ENCODE measurements around the gene RAB11FIP3.

DNA sequence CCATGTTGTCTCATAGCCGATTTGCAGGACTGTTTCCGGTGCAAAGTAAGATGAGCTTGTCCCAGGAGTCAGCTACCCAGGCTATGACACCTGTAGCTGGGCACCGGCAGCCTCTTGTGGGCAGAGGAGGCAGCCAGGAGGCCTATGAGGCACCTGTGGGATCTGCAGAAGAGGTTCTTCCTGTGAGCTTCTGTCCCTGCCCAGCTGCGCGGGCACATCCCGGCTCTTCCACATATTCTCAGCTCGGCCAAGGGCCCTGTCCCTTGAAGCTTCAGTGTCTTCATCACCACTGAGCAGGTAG lies 80.7 kb downstream of the RAB11FIP3 start:
- TF ChIP-seq, protein P1, sequence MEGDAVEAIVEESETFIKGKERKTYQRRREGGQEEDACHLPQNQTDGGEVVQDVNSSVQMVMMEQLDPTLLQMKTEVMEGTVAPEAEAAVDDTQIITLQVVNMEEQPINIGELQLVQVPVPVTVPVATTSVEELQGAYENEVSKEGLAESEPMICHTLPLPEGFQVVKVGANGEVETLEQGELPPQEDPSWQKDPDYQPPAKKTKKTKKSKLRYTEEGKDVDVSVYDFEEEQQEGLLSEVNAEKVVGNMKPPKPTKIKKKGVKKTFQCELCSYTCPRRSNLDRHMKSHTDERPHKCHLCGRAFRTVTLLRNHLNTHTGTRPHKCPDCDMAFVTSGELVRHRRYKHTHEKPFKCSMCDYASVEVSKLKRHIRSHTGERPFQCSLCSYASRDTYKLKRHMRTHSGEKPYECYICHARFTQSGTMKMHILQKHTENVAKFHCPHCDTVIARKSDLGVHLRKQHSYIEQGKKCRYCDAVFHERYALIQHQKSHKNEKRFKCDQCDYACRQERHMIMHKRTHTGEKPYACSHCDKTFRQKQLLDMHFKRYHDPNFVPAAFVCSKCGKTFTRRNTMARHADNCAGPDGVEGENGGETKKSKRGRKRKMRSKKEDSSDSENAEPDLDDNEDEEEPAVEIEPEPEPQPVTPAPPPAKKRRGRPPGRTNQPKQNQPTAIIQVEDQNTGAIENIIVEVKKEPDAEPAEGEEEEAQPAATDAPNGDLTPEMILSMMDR (IDR thresholded peaks at IDR 0.05): no peak
- no peak for TF ChIP-seq POLR2A (IDR thresholded peaks at IDR 0.05)
